GM18505 (cell line): ENCODE data around the gene IFNA2.
A peak's percentile ranks its signal among the peaks of the same experiment; 100 is the strongest.
"Not testable (repeated sequence)": the region's sequence is repeated elsewhere in the genome, so short reads cannot be mapped to it uniquely, and the experiment has no call there.

ENCODE experiments used
- ATAC-seq: cut with Tn5 transposase; IDR thresholded peaks from one replicate; pipeline ENCODE4 v1.9.1; 2021; ENCODE audit not compliant: unreplicated experiment
- POLR2A ChIP-seq: IDR thresholded peaks from 4 replicates; pipeline ENCODE4 v1.6.1; 2011; ENCODE audit warnings: borderline replicate concordance; ENCODE audit not compliant: insufficient read depth, insufficient read length; ENCODE audit errors: extremely low read depth

IFNA2 gene

DNA sequence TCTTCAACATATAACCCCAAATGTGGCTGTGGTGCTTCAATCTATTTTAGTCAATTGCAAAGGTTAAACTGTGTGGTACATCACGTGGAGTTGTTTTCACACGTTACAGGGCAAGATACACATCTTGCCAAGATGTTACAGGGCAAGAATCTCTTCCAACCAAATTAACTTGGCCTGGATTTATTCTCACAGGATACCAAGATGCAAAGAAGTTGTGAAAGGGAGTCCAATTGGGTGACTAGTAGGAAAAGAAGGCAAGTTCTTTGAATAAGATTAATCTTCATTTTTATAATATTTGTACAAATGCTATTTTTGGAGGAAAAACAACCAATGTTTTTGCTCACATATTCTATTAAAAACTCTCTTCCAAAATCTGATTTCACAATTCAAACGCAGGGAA lies 18.9 kb upstream of the IFNA2 start:
- no peak for ATAC-seq
- TF ChIP-seq POLR2A = no peak

DNA sequence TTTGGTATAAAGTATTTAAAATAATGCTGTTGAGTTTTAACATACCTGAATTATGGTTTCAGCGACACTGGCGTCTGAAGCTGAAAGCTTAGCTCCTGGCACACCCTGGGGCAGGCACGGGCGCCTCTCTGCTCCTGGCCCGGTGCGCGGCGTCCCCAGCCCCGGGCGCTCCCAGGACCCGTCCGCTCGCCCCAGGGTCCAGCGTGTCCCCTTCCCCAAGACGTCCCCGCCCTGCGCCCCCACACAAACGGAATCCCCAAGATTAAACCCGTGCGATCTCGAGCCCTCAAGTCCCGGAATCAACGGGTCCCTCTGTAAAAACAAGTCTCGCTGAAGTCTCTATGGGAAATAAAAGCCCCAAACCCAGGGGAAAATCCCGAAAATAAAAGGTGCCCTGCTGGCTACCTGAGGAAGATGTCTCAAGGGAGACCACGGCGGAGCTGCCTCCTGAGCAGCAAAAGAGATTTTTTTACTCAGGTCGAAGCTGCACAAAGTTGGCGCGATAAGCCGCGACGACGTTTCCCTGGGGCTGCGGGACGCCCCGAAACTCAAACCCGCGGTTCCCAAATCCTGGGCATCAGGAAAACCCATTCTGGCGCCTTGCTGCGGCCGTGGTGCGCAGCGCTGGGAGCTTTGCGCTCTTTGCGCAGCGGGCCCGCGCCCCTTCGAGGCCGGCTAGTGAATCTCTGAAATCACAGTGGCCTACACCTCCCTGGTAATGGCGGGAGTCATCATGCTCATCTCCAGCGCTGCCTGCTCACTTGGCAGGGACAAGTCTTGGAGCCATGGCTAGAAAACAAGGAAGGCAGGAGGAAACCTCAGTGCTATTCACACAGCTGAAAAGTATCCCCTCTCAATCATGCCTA lies 17.4 kb upstream of the IFNA2 start:
- no peak for TF ChIP-seq POLR2A
- ATAC-seq = peak; percentile 58

DNA sequence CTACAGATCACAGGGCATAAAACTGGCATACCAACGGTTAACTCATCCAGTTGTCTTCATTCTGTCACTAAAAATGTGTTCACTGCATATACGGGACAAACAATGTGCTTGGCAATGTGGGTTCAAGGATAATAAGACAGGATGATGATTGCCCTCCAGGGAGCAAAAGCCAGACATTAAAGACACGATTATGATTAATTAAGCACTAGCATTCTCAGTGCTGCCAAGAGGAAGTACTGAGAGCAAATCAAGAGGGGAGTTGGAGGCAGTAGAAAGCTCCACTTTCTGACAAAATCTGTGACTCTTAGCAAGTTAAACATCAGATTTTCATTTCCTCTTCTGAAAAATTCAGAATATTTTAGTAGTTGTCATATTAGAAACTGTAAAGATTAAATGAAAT lies 14.8 kb upstream of the IFNA2 start:
- TF ChIP-seq POLR2A = no peak
- no peak for ATAC-seq

DNA sequence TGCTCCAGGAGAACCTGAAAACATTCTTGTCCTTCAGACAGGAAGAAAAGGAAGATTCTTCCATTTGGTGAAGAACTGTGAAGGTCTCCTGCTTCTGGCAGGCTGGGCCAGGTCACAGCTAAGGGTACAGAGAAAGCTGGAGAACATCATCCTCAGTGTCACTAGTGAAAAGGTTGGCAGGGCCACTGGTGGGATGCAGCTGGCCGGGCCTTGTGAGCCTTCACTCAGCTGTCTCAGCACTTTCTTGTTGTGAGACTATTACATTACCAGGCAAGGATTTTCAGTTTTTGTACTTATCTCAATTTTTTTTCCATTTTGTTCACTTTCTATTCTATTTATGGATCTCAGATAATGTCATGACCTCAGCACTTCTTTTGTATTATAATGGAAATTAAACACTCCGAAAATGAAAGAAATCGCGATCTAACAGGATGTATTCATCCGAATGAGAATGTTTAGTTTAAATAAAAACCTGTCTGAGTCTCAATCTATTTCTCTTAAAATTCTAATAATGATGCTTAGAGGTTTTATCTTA lies 13.8 kb upstream of the IFNA2 start:
- TF ChIP-seq POLR2A = no peak

DNA sequence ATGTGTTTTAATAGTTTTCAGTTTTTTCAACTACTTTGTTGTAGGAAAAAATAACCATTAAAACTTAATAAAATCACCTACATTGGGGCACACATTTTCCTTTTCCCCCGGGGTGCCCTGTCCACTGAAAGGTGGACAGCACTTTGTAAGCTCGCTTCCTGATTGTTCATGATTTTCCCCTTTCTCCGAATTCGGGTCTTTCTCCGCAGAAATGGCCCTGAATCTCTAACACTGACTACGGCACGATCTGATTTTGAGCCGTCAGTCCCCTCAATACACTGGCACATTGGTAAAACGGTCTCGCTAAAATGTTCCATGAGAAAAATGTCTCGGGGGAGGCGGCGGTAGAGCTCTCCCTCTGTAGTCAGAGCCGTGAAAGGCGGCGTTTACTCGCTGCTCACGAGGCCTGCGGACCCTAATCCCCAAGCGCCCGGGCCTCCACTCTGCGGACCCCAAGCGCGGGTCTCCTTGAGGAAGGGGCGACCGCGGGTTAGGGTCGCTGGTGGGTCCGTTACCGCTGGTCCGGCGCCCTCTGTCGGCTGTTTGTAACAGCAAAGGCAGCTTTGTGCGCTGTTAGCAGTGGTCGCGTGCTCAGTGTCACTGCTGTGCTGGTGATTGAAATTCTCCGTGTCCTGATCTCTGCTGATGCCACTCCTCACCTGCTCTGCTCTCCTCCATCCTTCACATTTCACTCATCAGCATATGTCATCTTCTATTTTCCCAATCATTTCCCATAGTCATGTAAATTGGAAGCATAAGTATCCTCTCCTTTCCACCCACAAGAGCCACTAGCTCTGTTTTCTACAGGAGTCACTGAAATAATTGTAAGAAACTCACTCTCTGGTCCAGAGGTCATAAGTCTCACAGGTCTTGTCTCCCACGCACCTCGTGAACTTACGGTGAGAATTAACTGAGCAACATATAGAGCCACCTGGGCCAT lies 10.8 kb upstream of the IFNA2 start:
- TF ChIP-seq POLR2A = no peak
- ATAC-seq = peak; percentile 79

More for the DNA sequence above, 13.8 kb upstream of the IFNA2 start:
- no peak for ATAC-seq

DNA sequence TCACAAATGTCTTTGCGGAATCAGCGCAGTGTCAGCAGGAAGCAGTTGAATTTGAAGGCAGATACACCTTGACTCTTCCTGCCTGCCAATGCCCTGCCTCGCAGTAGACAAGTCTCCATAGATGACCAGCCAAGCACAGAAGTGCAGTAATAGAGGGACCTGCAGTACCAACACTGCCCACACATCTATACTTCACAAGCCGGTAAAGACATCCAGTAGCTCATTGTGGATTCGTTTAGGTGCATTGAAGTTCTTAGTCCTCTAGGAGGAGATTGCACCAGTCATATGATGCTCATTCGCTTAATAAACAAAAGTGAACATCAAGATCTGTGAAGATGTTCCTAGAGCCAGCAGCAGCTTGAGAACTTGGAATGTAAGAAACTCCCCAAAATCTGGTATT lies 7.1 kb upstream of the IFNA2 start:
- no peak for TF ChIP-seq POLR2A

DNA sequence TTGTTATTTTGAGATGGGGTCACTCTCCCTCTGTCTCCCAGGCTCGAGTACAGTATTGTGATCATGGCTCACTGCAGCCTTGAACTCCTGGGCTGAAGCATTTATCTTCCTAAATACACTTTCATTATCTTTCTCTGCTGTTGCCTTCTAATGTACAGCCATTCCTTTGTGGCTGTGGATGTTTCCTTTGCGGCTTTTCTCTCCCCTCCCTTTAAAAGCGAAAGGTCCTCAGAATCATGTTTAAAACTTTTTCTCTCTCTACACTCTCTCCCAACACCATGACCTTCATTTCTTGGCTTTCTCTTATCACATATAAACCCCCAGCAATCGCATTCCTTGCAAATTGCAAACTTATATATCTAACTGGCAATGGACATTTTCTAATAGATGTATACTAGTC lies 1.6 kb downstream of the IFNA2 start:
- no peak for ATAC-seq
- no peak for TF ChIP-seq POLR2A

More for the DNA sequence above, 7.1 kb upstream of the IFNA2 start:
- peak; percentile 83 for ATAC-seq

DNA sequence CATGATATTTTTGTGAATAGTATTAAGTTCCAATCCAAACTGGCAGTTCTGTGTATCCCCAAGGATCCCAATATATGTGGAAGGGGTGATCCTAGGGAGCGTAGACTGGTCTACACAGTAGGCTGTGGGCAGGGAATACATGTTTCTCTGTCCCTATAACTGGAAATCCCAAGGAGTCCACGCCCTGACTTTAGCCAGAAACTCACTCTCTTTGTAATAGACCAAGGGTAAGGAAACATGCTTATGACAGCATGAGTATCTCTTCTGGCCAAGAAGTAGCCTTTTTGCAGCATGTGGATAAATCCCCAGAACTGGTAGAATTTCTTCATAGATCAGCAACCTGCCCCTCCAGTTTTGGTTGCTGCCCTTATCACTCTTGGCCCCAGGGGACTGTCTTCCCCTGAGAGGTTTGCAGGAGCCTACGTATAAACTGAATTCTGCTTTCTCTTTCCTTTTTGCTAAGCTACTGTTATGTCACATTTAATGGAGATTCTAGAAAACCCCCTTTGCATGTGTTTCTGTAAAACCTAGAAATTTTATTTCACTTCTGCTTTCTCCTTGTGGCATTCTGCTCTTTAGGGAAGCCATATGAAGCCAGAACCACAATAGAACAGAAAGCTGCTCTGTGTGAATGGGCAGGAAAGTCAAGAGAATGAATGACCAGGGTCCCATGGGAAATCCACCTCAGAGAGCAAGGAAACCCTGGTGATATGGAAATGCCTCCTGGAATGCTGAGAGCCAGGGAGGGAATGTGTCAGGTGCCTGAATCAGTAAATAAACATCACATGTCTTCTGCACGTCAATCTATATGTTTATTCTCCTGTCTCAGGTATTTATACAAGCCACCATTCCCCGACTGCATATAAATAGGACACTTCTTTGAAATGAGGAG lies 3.5 kb downstream of the IFNA2 start:
- peak; percentile 99 for ATAC-seq
- no peak for TF ChIP-seq POLR2A

DNA sequence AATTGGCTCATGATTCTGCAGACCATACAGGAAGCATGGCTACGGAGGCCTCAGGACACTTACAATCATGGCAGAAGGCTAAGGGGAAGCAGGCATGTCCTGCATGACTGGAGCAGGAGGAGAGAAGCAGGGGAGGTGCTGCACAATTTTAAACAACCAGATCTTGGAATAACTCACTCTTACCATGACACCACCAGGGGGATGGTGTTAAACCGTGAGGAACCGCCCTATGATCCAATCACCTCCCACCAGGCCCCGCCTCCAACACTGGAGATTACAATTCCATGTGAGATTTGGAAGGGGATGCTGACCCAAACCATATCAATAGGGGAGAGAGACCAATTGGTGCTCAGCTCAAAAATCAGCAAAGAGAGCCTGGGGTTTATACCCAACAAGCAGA lies 13.7 kb downstream of the IFNA2 start:
- ATAC-seq = not testable (repeated sequence)

DNA sequence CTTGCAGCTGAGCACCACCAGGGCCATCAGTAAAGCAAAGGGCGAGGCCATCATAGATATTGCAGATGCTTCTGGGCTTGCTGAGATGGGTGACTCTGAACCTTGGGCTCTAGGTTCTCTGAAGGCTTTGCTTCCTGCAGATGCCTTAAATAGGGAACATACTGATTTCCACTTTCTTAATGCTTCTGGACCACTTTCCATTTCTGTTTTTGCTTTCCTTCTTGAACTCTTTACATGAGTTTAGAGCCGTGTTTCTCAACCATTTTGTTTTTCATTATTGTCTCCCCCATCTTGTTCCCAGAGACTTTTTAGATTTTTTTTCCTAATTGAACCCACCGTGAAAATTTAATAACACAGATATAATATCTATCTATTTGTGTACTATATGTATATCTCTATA lies 17.2 kb downstream of the IFNA2 start, which contains the start of gene IFNA13:
TSS of gene IFNA13 (minus strand) at position 101 of the 400 bp plus-strand sequence. CDS start at position 54, 47 bp downstream.
- ATAC-seq = no peak
- no peak for TF ChIP-seq POLR2A

DNA sequence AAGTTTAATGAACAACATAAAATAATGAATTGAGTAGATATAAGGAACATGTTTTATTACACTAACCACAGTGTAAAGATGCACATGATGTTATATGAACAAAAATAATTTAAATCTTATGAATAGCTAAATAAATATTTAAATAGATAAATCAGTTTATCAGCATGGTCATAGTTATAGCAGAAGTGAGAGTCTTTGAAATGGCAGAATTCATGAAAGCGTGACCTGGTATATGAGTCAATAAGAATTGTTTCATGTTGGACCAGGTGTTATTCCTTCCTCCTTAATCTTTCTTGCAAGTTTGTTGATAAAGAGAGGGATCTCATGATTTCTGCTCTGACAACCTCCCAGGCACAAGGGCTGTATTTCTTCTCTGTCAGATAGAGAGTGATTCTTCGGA lies 18.0 kb downstream of the IFNA2 start:
- ATAC-seq = peak; percentile 97

DNA sequence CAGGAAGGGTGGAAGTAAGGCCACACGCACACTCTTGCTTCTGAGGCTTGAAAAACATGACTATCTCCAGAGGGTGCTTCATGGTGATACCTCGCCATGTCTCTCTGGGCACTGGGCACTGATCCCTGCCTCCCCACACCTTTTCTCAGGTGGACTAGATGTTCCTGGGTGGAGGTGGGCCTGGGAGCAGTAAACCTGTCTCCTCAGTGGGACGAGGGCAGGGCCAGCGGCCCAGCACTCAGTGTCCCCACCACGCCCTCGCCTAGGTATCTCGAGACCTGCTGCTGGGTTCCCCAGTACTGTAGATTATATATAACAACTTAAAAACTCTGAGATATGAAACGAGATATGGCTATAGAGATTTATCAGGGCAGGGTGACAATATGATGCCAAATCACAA lies 22.9 kb downstream of the IFNA2 start:
- no peak for ATAC-seq
- no peak for TF ChIP-seq POLR2A

DNA sequence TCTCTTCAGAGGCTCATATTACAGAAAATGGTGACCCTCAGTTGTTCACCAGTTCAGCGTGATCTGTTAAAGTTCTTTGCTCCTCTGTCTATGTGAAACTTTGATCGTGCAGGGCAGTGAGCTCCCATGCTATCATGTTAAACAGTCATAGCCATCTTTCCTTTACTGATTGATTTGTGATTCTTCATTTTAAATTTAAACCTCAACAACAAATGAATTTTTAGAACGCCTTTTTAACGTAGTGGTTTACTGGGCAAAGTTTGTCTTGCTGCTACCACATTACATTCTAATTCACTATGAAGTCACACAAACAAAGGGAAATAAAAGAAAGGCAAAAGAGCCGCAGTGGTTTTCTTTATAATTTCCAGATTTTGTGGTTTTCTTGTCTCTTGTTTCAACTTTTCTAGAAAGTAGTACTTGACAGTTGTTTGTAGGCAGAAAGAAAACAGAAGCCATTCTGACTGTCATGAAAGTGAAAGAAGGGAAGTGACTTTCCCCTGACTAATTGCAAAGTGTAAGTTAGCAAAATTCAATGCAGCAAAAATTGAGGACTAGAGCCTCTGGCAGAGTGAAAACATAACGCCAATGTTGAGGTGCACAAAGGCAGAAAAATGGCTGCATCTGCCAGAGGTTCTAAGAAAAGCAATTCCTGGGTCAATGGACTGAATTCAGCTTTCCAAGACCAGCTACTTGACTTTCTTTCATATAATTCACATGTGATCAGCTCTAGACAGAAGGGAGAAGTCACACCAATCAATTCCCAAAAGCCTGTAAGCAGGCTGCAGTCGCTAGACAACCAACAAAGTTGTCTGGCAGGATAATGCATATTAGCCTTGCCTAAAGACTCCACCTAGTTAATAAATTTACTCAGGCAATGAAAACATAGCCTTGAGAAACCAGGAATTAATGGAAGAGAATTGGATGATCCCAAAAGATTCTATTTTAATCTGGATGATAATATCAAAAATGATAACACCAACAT lies 27.4 kb downstream of the IFNA2 start:
- no peak for TF ChIP-seq POLR2A
- ATAC-seq = peak; percentile 82
